Activated CD8-positive, alpha-beta memory T cell treated with anti-CD3 and anti-CD28 coated beads for 24 hours (primary cell): ENCODE measurements around the gene ADNP2.

Experiments used
- DNase-seq: peaks from one replicate; pipeline ENCODE4 v3.0.0-alpha.2; 2020

ADNP2 gene

DNA sequence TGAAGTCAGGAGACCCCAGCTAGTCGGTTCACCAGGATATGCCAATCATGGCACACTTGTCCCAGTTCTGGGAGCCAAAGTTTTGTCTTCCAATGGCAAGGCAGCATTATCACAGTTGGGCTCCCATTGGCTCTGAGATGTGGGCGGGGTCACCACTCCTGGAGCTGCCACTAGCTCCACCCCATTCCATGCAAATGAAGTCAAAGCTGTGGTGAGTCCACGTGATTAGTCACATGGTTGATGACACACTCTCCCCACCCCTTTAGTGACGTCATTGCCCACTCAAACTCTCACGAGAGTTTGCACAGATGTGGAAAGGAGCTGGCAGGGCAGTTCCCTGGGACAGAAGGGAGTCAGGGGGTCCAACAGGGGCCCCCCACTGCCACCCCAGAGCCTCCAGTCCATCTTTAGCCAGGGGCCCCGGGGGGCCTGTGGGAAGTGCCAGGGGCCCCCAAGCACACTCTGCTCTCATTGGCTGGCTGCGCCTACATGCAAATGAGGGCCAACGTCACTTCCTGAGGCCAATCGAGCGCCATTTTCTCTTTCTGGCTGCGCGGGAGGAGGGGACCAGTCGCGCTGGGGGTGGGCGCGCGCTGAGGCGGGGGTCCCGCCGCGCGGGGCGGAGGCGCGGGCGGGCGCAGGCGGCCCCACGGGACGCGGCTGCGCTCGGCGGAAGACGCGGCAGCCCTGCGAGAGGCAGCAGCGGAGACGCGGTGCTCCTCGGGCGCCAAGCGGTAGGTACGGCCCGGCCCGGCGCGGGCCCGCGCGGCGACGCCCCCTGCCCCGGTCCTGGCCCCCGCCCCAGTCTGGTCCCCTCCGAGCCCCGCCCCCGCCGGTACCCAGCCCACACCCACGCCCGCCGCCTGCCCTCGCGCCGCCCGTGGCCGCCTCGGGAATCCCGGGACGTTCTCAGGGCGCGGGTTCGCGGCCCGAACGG, at the start of gene ADNP2:
Gene ADNP2, plus strand, starts transcription at position 524 of the 937 bp plus-strand sequence. CDS start 8,281 bp downstream, outside the sequence.
- peak; percentile 92 for DNase-seq

DNA sequence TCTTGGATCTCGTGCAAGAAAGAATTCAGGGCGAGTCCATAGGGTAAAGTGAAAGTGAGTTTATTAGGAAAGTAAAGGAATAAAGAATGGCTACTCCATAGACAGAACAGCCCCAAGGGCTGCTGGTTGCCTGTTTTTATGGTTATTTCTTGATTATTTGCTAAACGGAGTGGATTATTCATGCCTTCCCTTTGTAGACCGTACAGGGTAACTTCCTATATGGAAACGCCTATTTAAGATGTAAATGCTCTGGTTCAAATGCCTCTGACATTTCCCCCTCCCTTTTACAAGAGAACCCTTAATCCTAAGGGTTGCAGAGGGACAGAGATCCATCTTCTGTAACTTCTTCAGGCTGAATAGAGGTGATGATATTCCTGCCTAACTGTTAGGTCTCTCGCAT, 49.1 kb upstream of the ADNP2 start:
- no peak for DNase-seq

DNA sequence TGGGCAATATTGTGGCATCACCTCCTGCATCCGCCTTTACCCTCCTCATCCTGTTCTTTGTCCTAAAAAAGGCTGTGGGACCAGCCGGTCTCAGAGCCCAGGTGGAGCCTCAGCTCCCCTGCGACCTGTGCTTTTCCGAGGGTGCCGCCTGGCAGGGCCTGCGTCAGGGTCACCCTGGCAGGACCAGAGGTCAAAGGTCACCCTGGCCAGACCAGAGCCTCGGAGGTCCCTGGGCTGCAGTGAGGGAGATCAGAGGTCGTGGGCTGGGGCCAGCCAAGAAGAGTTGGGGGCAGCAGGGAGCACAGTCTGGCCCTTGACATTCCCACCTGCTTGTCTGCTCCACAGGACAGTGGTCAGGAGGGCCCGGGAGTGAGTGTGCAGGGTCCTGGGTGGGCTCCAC, 43.4 kb upstream of the ADNP2 start:
- no peak for DNase-seq

DNA sequence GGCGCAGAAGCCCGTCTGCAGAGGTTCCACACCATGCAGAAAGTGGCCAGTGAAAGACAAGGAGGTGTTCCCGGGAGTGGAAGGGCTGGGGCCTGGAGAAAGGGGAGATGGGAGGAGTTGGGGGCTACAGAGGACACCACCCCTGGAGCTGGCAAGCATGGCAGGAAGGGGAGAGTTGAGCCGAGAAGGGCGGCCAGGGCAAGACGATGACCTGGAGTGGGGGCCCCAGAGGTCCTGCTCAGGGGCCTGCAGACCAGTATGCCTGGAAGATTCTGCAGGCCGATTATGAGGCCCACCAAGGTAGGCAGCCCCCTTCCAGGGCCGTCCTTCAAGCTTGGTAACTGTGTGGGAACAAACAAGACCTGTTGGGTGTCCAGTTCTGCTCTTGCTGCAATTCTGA, 41.7 kb upstream of the ADNP2 start:
- DNase-seq, result no peak

DNA sequence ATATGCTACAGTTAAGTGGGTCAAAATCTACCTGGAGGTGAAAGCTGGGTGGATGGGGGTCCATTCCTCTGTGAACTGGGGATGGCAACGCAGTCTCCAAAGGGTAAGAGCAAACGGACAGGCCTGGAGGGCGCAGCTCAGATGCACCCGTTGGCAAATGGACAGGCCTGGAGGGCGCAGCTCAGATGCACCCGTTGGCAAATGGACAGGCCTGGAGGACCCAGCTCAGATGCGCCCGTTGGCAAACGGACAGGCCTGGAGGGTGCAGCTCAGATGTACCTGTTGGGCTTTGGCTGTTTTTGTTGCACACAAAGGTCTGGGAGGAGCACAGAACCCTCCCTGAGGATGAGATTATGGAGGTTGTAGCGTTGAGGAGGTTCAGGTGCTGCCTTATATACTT, 41.2 kb upstream of the ADNP2 start:
- DNase-seq, result no peak

DNA sequence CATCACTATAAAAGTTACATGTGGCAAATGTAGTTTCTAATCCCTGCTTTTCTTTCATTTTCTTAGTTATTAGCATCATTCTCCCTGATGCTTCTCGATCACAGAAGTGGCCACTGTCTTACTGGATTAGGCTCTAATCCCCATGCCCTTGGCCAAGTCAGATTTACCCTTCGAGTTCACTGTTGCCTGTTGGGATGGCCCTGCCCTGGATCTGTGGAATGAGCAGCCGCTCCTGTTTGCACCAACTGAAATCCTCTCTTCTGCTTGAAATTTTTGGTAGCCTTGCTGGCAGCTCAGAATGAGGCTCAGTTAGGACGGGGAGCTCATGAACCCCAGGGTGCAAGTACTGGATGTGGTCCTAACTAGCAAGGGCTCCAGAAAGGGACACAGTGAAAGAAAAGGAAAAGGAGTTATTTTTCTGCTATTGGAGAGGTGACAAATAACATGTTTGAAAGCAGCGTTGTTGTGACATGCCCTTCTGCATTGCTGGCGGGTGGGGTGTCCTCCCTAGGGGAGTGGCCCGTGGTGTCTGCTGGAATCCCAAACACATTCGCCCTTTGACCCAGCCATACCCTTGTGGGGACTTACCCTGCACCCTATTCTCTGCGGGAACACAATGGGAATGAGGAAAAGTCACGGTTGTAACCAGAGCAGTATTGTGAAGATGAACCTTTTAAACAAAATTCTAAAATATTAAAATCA, 40.3 kb upstream of the ADNP2 start:
- no peak for DNase-seq

- no peak for DNase-seq
These were observed 38.2 kb upstream of the ADNP2 start for GRCh38 chr18:80070825-80071224.

GRCh38 chr18:80074183-80074582, 34.9 kb upstream of the ADNP2 start:
- DNase-seq, result no peak

- no peak for DNase-seq
These were observed 34.4 kb upstream of the ADNP2 start for GRCh38 chr18:80074697-80075096.

DNA sequence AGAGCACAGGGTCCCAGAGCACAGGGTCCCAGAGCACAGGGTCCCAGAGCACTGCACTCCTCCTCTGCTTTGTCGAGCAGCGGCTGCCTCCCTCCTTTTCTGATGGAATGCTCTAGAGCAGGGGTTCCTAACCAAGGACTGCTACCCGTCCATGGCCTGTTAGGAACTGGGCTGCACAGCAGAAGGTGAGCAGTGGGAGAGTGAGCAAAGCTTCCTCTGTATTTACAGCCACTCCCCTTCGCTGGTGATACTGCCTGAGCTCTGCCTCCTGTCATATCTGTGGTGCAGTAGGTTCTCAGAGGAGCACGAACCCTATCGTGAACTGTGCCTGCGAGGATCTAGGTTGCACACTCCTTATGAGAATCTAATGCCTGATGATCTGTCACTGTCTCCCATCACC, 33.1 kb upstream of the ADNP2 start:
- no peak for DNase-seq

DNA sequence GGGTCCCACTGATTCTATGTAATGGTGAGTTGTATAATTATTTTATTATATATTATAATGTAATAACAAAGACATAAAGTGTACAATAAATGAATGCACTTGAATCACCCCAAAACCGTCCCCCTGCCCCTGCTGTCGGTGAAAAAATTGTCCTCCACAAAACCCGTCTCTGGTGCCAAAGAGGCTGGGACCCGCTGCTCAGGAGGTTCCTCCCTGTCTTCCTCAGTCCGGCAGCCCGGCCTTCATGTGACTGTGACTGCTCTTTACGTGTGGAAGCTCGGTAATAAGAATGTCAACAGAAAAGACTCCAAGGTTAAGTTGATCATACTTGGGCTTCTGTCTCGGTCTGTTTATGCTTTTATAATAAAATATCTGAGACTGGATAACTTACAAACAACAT, 32.7 kb upstream of the ADNP2 start:
- no peak for DNase-seq

DNA sequence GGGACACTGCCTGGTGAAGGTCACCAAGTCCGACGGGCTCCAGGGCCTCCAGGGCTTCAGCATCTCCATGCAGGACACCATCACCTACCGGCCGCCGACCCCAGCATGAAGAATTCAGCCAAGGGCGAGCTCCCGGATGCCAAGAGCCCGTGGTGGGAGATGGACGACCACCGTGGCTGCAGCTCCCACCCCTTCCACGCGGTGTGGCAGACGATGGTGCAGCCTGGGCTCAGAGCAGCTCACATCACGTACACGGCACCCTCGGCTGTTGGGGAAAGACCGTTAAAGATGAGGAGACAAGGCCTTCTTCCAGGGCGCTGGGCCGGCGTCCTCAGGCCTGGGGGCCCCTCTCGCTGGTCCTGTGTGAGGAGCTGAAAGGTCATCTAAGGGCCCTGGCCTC, 31.2 kb upstream of the ADNP2 start:
- no peak for DNase-seq

- DNase-seq, result no peak
These were observed 22.8 kb upstream of the ADNP2 start for GRCh38 chr18:80086281-80086680.

DNA sequence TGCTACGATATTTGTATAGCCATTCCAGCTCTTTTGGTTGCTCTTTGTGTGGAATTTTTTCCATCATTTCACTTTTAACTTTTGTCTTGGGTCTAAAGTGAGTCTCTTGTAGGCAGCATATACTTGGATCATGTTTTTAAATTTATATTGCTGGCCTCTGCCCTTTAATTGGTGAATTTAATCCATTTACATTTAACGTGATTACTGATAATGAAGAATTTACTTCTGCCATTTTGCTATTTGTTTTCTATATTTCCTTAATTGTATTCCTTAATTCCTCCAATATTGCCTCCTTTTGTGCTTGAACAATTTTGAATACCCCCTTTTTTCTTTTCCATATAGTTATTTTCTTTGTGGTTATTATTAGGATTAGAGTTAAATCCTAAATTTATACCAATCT, 21.0 kb upstream of the ADNP2 start:
- no peak for DNase-seq

- DNase-seq, result no peak
These were observed 20.2 kb upstream of the ADNP2 start for GRCh38 chr18:80088823-80089222.

DNA sequence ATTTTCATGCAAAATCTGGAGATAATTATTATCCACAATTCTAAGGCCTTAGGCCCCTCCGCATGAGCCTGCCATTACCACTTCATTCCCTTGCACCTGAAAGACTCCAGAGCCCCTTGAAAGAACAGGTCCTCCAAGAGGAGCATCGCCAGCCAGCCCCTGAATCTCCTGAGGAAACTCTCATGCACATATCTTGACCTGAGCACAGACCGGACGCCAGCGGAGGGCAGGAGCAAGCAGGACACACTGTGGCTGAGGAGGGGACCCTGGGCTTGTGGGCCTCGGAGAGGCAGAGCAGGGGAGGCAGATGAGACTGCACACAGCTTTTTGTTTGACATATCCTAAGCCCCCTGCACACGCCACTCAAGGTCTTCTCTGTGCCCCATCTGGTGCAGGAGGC, 13.6 kb upstream of the ADNP2 start:
- no peak for DNase-seq

- no peak for DNase-seq
These were observed 13.0 kb upstream of the ADNP2 start for GRCh38 chr18:80096032-80096565.

DNA sequence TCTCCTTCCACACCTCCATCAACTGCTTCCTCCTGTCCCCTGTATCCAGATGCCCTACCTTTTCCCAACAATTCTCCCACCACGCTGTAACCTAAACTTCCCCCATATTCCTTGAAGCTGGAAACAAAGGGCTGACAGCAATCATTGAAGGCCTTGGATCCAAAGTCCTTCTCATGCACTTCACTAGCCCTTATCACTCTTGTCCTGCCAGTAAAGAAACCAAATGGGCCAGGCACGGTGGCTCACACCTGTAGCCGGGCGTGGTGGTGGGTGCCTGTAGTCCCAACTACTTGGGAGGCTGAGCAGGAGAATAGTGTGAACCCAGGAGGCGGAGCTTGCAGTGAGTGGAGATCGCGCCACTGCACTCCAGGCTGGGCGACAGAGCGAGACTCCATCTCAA, 11.9 kb upstream of the ADNP2 start:
- no peak for DNase-seq

DNA sequence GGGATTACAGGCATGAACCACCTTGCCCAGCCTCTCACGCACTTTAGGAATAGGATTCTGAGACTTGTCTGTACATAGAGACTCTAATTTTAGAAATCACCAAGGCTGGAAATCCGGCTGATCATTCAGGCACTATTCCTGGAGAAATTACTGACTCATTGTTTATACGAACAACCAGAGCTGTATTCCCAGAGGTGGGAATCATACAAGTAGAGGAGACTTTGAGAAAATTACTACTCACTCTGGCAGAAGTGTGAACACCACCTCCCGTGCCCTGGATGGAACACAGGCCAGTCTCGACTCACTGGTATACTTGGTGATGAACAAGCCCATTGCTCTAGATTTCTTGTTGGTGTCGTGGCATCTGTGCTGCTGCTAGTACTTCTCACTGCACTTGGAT, 5.8 kb upstream of the ADNP2 start:
- DNase-seq, result no peak

DNA sequence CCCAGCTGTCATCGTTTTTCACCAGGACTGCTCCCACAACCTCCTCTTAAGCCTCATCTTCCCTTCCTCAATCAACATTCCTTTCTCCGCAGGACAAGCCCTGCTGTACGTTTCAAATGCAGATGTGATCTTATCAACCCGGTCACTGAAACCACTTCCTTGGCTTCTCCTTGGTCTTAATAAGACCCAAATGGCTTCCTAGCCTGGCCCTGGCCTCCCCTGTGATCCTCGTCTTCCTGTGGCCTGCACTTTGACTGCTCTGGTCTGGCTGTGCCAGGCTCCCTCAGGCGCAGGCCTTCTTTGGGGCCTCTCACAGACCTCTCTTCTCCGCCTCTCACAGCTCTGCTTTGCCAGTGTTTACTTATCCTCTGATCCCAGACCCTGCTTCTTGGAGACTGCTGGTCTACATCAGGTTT, 4.7 kb upstream of the ADNP2 start:
- DNase-seq, result no peak

- no peak for DNase-seq
These were observed 3.5 kb upstream of the ADNP2 start for GRCh38 chr18:80105369-80106167.

GRCh38 chr18:80106482-80107051, 2.5 kb upstream of the ADNP2 start:
- DNase-seq, result no peak

DNA sequence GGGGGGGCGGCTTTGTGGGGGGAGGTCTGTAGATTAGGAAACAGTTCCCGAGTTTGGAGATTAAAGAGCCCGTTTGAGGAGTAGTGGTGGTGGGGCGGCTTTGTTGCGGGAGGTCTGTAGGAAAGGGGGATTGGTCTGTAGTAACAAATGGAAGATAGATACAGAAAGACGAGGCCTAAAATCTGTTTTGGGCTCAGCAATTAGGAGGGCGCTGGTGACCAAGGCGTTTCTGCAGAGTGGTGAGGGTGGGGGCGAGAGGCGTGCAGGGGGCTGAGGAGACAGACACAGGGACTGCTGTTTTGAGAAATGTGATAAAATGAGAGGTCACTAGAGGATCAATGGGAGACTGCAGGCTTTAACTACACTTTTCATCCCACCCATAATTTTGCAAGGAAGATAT, 1.6 kb upstream of the ADNP2 start:
- no peak for DNase-seq
